ENCODE data around the gene CHD2.

- TF ChIP-seq CTCF (IDR thresholded peaks at IDR 0.05) (no peak), POLR2A (IDR thresholded peaks at IDR 0.05) (no peak), POLR2AphosphoS5 (IDR thresholded peaks at IDR 0.05) (peak in 1 of 4 donors; percentile 1)
These were observed 16.2 kb upstream of the CHD2 start for GRCh38 chr15:92883876-92884435.

Measured in sigmoid colon (tissue), 4 donors.